Posterior vena cava (tissue), 2 donors: ENCODE results near the gene GRM8. TPM values are rescaled to one million over a fixed set of nuclear protein-coding genes. Genes with fewer than 3 reads are reported as not detected.
"Not testable (repeated sequence)": the region's sequence is repeated elsewhere in the genome, so short reads cannot be mapped to it uniquely, and the experiment has no call there.

Experiments
- DNase-seq: peaks from one replicate; pipeline ENCODE4 v3.0.0-alpha.2; 2020; ENCODE audit warnings: low spot score
- intact Hi-C, 2 donors: fragments of 100-400 bp; cut with DNase I; formaldehyde crosslinking; loops; one replicate each; pipeline versions ENCODE4 v1.14.1 to v1.14.2; 2022 to 2023
- total RNA-seq, 2 donors: library from RNA; stranded (reverse); fragmentation: NEBNext Ultra II Directional; extraction: Animal tissue kit (Norgen Biotek cat#: 25700); gene quantifications; one replicate each; pipeline ENCODE4 v1.2.1, GENCODE V29; 2021
- donor health status: DM: yes; HTN: yes; CAD: no.
- donor health status: DM: yes; HTN: yes; CAD: no.

The GRM8 gene
- total RNA-seq, 2 donors from 2014 or later: not detected

DNA sequence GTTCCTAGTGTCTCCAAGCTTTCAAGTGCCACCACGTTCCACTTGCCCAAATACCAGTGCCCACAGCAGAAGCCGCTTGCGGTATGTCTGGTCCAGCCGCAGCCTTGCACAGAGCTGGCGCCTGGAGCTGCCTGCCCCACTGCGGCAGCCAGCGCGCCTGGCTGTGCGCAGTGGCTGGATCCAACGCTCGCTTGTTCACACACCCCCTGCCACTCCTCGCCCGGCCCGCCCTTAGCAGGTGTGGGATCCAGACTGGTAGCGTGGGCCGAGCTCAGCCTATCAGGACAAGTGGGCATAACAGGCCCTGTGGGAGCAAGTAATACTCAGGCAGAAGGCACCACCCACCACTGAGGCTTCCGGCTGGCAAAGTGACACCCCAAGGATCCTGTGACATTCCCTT is 294.4 kb downstream of the GRM8 start:
- peak; percentile 73 for DNase-seq
- intact Hi-C loops: no loop called here

GRCh38 chr7:126957443-126957842 is 295.3 kb downstream of the GRM8 start:
- intact Hi-C loops: no loop called here
- DNase-seq: peak; percentile 78

- intact Hi-C loops: no loop called here
- no peak for DNase-seq
Measured at GRCh38 chr7:126953461-126953860, 299.3 kb downstream of the GRM8 start.

DNA sequence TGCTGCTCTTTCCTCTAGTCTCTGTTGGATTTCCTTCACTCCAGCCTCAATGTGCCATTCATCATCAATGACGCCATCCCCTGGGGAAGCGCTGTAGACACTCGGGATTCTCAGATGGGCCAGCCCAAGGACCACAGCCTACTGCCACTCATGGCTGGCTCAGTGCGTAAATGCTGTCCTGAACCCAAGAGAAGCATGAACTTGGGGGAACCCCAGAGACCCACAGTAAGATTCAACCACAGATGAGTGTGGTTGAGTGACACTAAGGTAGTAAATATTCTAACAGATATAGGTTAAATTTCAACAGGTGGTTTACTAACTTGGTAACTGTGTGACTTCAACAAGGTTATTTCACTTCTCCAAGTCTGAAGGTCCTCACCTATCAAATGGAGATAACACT is 304.1 kb downstream of the GRM8 start:
- no peak for DNase-seq
- intact Hi-C loops: no loop called here

DNA sequence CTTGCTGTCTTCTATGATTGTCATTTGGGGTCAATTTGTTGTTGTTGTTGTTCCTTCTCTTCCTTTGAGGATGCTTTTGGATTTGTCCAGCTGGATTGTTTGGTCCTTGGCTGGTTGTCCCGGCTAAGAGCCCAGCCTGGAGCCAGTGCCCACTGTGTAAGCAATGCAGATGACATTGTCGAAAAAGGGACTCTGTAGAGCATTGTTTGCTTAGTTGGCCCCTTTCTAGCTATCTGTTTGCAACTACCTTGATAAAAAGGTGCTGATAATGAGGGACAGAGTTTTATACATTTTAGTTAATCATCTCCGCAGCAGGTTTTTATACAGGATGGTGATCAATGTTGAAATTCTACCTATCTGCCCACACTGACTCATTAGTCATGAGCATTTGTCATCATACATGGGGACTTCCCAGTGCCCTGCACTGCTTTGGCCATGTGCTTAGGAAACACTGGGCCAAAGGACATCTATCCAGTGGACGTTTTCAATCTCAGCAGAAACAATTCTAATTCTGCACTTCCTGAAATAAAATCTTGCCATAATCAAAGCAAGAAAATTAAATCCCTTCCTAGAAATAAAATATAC is 311.9 kb downstream of the GRM8 start:
- DNase-seq: no peak
- intact Hi-C loops: no loop called here

DNA sequence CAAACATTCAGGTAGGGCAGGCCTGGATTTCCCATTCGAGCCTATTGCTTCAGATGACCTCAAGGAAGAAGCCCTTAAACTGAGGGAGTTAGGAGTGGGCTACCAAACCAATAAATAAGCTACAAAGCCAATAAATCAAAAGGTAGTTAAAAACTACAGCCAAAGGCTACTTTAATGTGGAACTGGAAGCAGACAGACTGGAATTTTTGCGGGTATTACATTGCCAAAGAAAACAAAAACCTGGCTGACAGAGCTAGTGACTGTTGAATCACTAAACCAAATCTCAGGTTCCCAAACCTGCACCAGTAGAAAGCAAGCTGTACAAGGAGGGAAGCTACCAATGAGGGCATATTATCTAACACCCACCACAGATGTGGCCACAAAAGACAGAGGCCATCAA is 315.6 kb downstream of the GRM8 start:
- DNase-seq: no peak
- intact Hi-C loops: no loop called here

DNA sequence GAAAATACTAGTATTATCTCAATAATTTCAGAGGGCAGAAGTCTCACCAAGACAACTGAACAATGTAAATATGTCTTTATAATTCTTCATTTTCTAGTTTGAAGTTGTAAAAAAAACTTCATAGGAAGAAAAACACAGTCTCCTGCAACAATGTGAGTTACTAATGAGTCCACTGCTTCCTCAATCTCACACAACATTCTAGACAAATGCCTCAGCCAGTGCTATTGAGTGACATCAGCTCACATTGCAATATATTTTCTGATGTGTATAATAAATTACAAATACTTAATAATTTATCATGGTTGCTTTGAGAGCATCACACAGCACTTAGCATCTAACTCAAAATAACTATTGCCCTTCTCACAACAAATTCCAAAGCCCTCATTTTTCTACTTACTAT is 321.2 kb downstream of the GRM8 start:
- intact Hi-C loops: no loop called here
- DNase-seq: no peak

DNA sequence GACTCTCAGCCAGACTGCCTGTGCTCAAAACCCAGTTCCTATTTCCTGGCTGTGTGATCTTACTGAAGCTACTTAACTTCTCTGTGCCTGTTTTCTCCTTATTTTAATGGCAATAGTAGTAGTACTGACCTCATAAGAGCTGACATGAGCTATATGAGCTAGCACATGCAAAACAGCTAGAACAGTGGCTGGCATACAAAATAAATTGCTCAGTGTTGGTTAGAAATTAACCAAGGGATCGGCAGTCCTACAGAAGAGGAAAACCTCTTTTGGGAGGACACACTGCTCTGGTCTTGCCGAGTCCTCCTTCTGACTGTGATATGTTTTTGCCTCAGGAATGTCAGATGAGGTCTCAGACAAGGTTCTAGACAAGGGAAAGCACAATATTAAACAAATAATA is 322.6 kb downstream of the GRM8 start:
- intact Hi-C loops: no loop called here
- DNase-seq: no peak

GRCh38 chr7:126924477-126924876 is 328.3 kb downstream of the GRM8 start:
- intact Hi-C loops: no loop called here
- DNase-seq: no peak

DNA sequence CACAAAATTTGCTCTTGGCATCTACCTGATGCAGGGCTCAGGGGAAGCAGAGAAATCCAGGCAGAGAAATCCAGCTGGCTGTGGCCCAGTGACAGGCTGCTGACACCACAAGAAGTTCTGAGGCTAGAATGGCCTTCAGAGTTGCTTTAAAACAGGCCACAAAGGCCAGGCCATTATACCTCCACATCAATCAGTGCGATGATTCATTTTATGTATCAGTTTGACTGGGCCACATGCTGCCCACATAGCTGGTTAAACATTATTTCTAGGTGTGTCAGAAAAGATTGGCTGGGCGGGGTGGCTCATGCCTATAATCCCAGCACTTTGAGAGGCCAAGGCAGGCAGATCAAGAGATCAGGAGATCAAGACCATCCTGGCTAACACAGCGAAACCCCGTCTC is 341.1 kb downstream of the GRM8 start:
- intact Hi-C loops, DNase-seq: not testable (repeated sequence)

- DNase-seq, intact Hi-C loops: not testable (repeated sequence)
Measured at GRCh38 chr7:126908564-126908963, 344.2 kb downstream of the GRM8 start.

DNA sequence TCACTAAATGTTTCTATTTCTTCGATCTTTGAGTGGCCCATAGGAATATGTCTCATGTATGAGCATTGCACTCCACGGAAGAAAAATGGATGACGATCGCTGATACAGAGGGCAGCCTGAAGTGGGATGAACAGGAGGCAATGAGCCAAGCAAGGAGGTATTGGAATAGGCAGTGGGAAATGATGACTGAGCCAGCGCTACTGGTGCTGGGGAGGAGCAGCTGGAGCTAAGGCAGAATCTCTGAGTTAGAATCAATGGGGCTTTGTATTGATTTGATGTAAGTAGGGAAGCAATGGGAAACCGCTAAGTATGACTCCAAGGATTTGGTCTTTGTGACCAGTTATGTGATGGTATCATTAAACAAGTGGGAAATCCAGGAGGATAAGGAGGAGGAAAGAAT is 345.1 kb downstream of the GRM8 start:
- intact Hi-C loops, DNase-seq: not testable (repeated sequence)

DNA sequence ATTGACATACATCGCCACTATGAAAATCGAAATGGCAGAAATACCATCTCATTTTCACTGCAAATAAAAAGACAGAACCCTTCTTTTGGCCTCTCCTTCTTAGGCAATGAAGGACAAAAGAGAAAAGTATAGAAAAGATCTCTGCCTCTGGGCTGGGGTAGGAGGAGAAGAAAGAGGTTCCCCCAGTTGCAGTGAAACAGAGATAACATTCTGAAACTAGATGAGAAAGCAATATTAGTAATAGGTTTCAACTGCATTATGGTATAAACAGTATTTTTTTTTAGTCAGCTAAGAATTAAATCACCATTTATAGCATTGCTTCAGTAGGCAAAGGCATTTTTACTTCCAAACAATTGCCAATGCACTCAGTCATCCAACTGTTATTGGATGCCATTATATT is 347.5 kb downstream of the GRM8 start:
- intact Hi-C loops, DNase-seq: not testable (repeated sequence)

GRCh38 chr7:126901041-126901765 is 351.5 kb downstream of the GRM8 start:
- intact Hi-C loops, DNase-seq: not testable (repeated sequence)

DNA sequence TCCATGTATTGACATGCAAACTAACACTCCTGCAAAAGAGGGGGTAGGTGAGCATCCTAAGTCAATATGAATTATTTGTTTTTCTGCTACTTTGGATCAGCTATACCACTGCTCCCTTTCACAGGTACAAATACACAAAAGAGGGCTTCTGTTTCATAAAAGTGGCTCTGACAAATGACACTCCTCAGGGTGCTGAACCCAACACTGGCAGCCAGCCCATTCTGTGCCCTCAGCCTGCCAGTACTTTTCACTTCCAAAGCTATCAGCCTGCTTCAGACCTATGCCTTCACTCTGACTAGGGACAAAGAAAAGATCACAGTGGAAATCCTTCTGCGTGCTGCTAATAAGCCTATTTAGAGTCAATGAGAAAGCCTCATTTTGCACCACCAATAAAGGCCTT is 364.8 kb downstream of the GRM8 start:
- DNase-seq, intact Hi-C loops: not testable (repeated sequence)

GRCh38 chr7:126887560-126887959 is 365.2 kb downstream of the GRM8 start:
- DNase-seq, intact Hi-C loops: not testable (repeated sequence)

DNA sequence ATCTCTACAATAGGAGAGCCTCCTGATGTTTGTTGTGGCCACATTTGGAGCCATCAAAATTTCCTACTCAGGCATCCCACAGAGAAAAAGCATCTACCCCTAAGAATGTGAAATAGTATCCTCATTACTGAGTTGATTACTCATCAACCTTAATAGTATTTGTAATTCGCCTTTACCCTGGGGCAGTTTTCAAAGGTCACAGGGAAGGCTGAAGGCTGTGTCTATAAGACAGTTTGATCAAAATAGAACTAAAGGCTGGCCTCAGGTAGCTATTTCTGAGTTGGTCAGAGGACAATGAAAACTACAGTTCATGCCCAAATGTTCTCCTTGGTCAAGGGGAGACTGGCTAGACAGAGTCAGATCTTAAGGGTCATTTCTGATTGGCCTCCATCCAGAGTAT is 370.0 kb downstream of the GRM8 start:
- DNase-seq, intact Hi-C loops: not testable (repeated sequence)

- DNase-seq, intact Hi-C loops: not testable (repeated sequence)
Measured at GRCh38 chr7:126881908-126882307, 370.8 kb downstream of the GRM8 start.

GRCh38 chr7:126881315-126881714 is 371.4 kb downstream of the GRM8 start:
- DNase-seq: no peak
- intact Hi-C loops: no loop called here

- intact Hi-C loops, DNase-seq: not testable (repeated sequence)
Measured at GRCh38 chr7:126876536-126876935, 376.2 kb downstream of the GRM8 start.

GRCh38 chr7:126856691-126857291 is 395.9 kb downstream of the GRM8 start:
- intact Hi-C loops: no loop called here
- DNase-seq: no peak
